Gastroesophageal sphincter (tissue), 3 donors: ENCODE results near the gene WNT7B.

Experiments
- EP300 ChIP-seq: sonication (generic); formaldehyde crosslinking; IDR thresholded peaks from one replicate; pipeline ENCODE4 v1.6.1; 2017; ENCODE audit warnings: antibody characterized with exemption, mild to moderate bottlenecking
- POLR2A ChIP-seq, 2 donors: fragments of 450-650 bp; IDR thresholded peaks; one replicate each; pipeline ENCODE4 v1.6.1; 2017; ENCODE audit warnings: antibody characterized with exemption in 2 of 2, mild to moderate bottlenecking in 2 of 2, moderate library complexity in 1 of 2
- POLR2AphosphoS5 ChIP-seq: sonication (generic); formaldehyde crosslinking; IDR thresholded peaks from one replicate; pipeline ENCODE4 v1.6.1; 2017; ENCODE audit warnings: antibody characterized with exemption
- TF ChIP-seq, protein P1 (sequence below), 4 experiments: fragments of 200-600 bp in 2 of 4; fragments of 450-650 bp in 2 of 4; sonication (generic) in 1 of 4; IDR thresholded peaks; one replicate each; pipeline ENCODE4 v1.5.1; 2017 to 2019; ENCODE audit warnings: antibody characterized with exemption in 4 of 4, mild to moderate bottlenecking in 2 of 4, moderate library complexity in 2 of 4

DNA sequence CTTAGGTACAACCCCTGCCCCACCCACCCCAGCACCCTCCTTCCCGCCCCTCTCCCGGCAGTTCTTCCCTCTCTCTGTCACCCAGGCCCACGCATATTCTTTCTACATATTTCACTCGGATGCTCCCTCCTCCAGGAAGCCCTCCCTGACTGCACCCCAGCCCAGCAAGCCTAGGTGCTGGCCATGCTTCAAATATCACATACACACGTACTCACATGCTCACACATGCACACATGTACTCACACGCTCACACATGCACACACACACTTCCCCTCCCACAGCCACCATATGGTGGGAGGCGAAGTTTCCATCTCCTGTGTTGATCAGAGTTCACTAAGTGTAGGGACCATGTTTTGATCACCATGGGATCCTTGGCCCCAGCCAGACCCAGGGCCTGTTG, 90.4 kb downstream of the WNT7B start:
- TF ChIP-seq, protein P1, sequence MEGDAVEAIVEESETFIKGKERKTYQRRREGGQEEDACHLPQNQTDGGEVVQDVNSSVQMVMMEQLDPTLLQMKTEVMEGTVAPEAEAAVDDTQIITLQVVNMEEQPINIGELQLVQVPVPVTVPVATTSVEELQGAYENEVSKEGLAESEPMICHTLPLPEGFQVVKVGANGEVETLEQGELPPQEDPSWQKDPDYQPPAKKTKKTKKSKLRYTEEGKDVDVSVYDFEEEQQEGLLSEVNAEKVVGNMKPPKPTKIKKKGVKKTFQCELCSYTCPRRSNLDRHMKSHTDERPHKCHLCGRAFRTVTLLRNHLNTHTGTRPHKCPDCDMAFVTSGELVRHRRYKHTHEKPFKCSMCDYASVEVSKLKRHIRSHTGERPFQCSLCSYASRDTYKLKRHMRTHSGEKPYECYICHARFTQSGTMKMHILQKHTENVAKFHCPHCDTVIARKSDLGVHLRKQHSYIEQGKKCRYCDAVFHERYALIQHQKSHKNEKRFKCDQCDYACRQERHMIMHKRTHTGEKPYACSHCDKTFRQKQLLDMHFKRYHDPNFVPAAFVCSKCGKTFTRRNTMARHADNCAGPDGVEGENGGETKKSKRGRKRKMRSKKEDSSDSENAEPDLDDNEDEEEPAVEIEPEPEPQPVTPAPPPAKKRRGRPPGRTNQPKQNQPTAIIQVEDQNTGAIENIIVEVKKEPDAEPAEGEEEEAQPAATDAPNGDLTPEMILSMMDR (IDR thresholded peaks at IDR 0.05): no peak
- no peak for TF ChIP-seq POLR2A (IDR thresholded peaks at IDR 0.05)
- TF ChIP-seq EP300: no peak
- TF ChIP-seq POLR2AphosphoS5: no peak
